ENCODE measurements around the gene CRTC1.

- TF ChIP-seq ATF3 (CRISPR knock-in tag; IDR thresholded peaks at IDR 0.05) (no peak), POLR2A (IDR thresholded peaks at IDR 0.05; ENCODE audit: insufficient read depth in 1 of 2, low read depth in 2 of 2, low read length in 2 of 2) (no peak), CTCF (CRISPR knock-in tag; IDR thresholded peaks at IDR 0.05) (no peak), ZNF318 (CRISPR knock-in tag; IDR thresholded peaks at IDR 0.05) (no peak), SMARCC2 (IDR thresholded peaks at IDR 0.05) (no peak), SMC3 (IDR thresholded peaks at IDR 0.05; ENCODE audit: low read length) (no peak)
These were observed 94.6 kb downstream of the CRTC1 start for GRCh38 chr19:18778076-18778389.

Measured in HepG2 (cell line).